Fibroblast of the aortic adventitia (primary cell): ENCODE results near the gene ALLC. TPM values are rescaled to one million over a fixed set of nuclear protein-coding genes. Genes with fewer than 3 reads are reported as not detected.

Experiments
- DNase-seq: peaks from one replicate; pipeline ENCODE4 v3.0.0-alpha.2; 2010; ENCODE audit warnings: low read depth
- H3K4me3 ChIP-seq: 2 replicates; pipeline ENCODE4 v1.5.1; 2011; ENCODE audit warnings: low read depth, mild to moderate bottlenecking, control low read depth, low read length, moderate library complexity
- CTCF ChIP-seq: IDR thresholded peaks from 2 replicates; pipeline ENCODE4 v1.5.1; 2011; ENCODE audit warnings: mild to moderate bottlenecking, low read length, control low read depth, inconsistent platforms; ENCODE audit not compliant: insufficient read depth
- total RNA-seq: library from RNA; depleted of rRNA; stranded (reverse); fragments of >200 nt; gene quantifications from 2 replicates; pipeline ENCODE4 v1.2.3, GENCODE V29; 2012; ENCODE audit warnings: low replicate concordance

Gene ALLC
- total RNA-seq, 1 donor: not detected

DNA sequence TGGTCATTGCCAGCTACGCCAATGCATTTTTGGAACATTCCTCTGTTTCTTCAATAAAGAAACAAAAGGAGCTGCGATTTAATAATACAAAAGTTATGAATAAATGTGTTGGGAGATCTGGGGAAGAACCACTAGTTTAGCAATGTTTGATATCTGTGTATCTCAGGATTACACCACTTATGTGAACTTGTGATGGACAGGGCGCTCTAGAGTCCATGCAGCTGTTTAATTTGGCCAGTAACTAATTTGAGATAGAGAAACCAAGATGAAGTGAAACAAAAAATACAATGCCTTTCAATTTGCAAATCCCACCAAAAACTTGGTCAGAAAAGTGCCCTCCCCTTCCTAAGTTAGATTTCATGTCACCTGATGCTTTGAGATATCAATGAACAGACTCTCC, 38.5 kb downstream of the ALLC start:
- no peak for TF ChIP-seq CTCF

DNA sequence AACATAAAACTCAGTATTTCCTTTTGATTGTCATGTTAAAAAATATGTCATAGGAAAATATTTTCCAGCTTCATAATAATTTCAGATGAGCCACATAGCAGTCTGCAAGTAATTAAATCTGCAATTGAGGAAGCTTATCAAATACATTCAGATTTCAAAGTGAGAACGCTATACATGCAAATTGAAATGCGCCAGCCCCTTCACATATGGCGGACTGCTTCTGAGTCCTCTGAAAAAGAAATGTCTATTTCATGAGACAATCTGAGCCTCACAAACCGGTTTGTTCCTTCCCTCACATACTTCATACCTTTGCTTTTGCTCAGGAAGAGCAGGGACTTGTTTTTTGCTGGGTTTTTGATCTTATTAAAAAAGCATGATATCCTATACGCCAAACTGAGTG, 43.1 kb downstream of the ALLC start:
- no peak for DNase-seq
- TF ChIP-seq CTCF: no peak
- H3K4me3 ChIP-seq: no peak overlapping the region

More for the DNA sequence above, 38.5 kb downstream of the ALLC start:
- no peak for DNase-seq
- no peak overlapping the region for H3K4me3 ChIP-seq

- H3K4me3 ChIP-seq: no peak within 1 kb of the TSS
- no peak for TF ChIP-seq CTCF
- DNase-seq: no peak
Measured at GRCh38 chr2:3703236-3703756, 45.3 kb downstream of the ALLC start, which contains the start of gene DCDC2C. DCDC2C (plus strand) TSS chr2:3703575; CDS start chr2:3703752, 177 bp downstream.

GRCh38 chr2:3703757-3704355, 45.9 kb downstream of the ALLC start:
- TF ChIP-seq CTCF: no peak
- no peak overlapping the region for H3K4me3 ChIP-seq
- no peak for DNase-seq

GRCh38 chr2:3704692-3705091, 46.7 kb downstream of the ALLC start:
- no peak for DNase-seq
- no peak for TF ChIP-seq CTCF
- H3K4me3 ChIP-seq: no peak overlapping the region

DNA sequence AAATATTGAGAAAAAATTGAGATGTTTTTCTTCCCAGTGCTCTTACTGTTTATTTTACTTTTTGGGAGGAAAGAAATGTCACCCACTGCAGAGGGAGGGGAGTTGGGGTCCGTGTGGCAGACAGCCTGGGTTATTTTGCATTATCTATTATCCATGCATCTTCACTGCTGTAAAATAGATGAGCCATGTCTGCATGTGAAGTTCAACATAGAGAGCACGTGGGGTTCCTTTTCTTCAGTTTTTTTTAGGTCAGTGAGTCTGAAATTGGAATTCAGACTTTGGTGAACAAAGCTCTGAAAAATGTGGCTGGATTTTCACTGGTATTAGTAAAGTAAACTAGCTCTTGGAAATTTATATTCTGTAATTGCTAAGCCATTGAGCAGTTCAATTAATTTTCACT, 47.8 kb downstream of the ALLC start:
- DNase-seq: no peak
- TF ChIP-seq CTCF: no peak

DNA sequence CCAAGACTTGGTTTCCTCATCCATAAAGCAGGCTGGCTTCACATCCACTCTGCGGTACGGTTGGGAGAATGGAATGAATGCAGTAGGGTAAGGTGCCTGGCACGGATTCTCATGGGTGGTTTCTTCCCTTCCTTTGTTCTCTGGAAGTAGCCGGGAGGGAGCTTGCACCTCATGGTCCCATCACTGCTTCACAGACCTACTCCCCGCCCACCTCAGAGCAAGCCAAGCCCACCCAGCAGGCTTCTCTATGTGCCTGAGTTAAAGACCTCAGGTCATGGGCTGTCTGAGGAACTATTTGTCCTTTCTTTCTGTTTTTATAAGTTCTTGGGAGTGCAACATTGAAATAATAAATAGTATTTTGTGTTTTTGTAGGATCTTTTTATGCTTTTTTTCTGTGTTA, 48.9 kb downstream of the ALLC start:
- no peak for TF ChIP-seq CTCF
- H3K4me3 ChIP-seq: no peak overlapping the region
- no peak for DNase-seq

More for the DNA sequence above, 47.8 kb downstream of the ALLC start:
- H3K4me3 ChIP-seq: no peak overlapping the region
